Activated T-helper 1 cell treated with anti-CD3 and anti-CD28 coated beads, Interleukin-12 subunit alpha, Interleukin-12 subunit beta, Interleukin-2, Interleukin-4 antibody, amounts not matched to agents 30 ng/mL and 10 ng/mL and 1 ng/mL, durations not matched to agents 14 hours and 24 hours and 36 hours (primary cell): Measurements from ENCODE around the gene FN3KRP. TPM values are rescaled to one million over a fixed set of nuclear protein-coding genes. Genes with fewer than 3 reads are reported as not detected.

Source experiments
- DNase-seq: peaks from one replicate; pipeline ENCODE4 v3.0.0; 2021; ENCODE audit warnings: low spot score
- H3K27ac Mint-ChIP-seq: one replicate; pipeline ENCODE4 v1.8.0; 2021; ENCODE audit warnings: mild to moderate bottlenecking, mixed read lengths
- H3K27me3 Mint-ChIP-seq: one replicate; pipeline ENCODE4 v1.8.0; 2022; ENCODE audit warnings: mild to moderate bottlenecking, moderate library complexity, mixed read lengths; ENCODE audit not compliant: insufficient read depth
- H3K36me3 Mint-ChIP-seq: one replicate; pipeline ENCODE4 v1.8.0; 2021; ENCODE audit warnings: low read depth, mixed read lengths
- H3K4me1 Mint-ChIP-seq: one replicate; pipeline ENCODE4 v1.8.0; 2021; ENCODE audit warnings: low read depth, mixed read lengths
- H3K4me3 Mint-ChIP-seq: one replicate; pipeline ENCODE4 v1.8.0; 2021; ENCODE audit warnings: mild to moderate bottlenecking, moderate library complexity, mixed read lengths
- H3K9me3 Mint-ChIP-seq: one replicate; pipeline ENCODE4 v1.8.0; 2021; ENCODE audit warnings: mixed read lengths
- intact Hi-C: fragments of 100-400 bp; cut with micrococcal nuclease; formaldehyde crosslinking; loops from one replicate; pipeline ENCODE4 v1.15.1; 2024
- total RNA-seq: library from RNA; stranded (reverse); gene quantifications from 2 replicates; pipeline ENCODE4 v1.2.3, GENCODE V29; 2022

Gene FN3KRP
- 37.6 and 43.7 TPM in 2 replicates for total RNA-seq

- intact Hi-C loops, result loop anchor here (1.0 to 5.0 kb wide), 7 partner anchors 18 to 694 kb away; partner anchors contain the start of genes CENPX, FN3K, LRRC45 and RAB40B
Measured at GRCh38 chr17:82716203-82717010, at the start of gene FN3KRP. TSS of gene FN3KRP (plus strand) at chr17:82716706. CDS start at chr17:82716756, 50 bp downstream.

GRCh38 chr17:82666931-82667667, 49.4 kb upstream of the FN3KRP start:
- intact Hi-C loops, result no loop called here

More at GRCh38 chr17:82716203-82717010, at the start of gene FN3KRP:
- peaks cover 18% of the 10 kb centered on the region for H3K4me1 Mint-ChIP-seq
- peaks cover 10% of the 10 kb centered on the region for H3K36me3 Mint-ChIP-seq
- H3K27ac Mint-ChIP-seq, result peak within 1 kb of the TSS; percentile 86
- peak within 1 kb of the TSS; percentile 93 for H3K4me3 Mint-ChIP-seq
- H3K9me3 Mint-ChIP-seq, result no peaks in the 10 kb centered on the region
- H3K27me3 Mint-ChIP-seq, result no peaks in the 10 kb centered on the region
- peak; percentile 85 for DNase-seq

GRCh38 chr17:82667668-82668000, 48.9 kb upstream of the FN3KRP start:
- intact Hi-C loops, result no loop called here
- no peaks in the 10 kb centered on the region for H3K36me3 Mint-ChIP-seq
- peaks cover 6% of the 10 kb centered on the region for H3K4me1 Mint-ChIP-seq
- no peak overlapping the region for H3K27ac Mint-ChIP-seq
- H3K9me3 Mint-ChIP-seq, result no peaks in the 10 kb centered on the region
- H3K4me3 Mint-ChIP-seq, result no peak overlapping the region
- H3K27me3 Mint-ChIP-seq, result peaks cover 3% of the 10 kb centered on the region
- DNase-seq, result no peak

More at GRCh38 chr17:82666931-82667667, 49.4 kb upstream of the FN3KRP start:
- no peak for DNase-seq
- no peak overlapping the region for H3K27ac Mint-ChIP-seq
- H3K27me3 Mint-ChIP-seq, result peaks cover 3% of the 10 kb centered on the region
- peaks cover 6% of the 10 kb centered on the region for H3K4me1 Mint-ChIP-seq
- H3K4me3 Mint-ChIP-seq, result no peak overlapping the region
- no peaks in the 10 kb centered on the region for H3K36me3 Mint-ChIP-seq
- H3K9me3 Mint-ChIP-seq, result no peaks in the 10 kb centered on the region

GRCh38 chr17:82668024-82668630, 48.4 kb upstream of the FN3KRP start:
- Mint-ChIP-seq H3K4me3 (no peak overlapping the region), H3K4me1 (peaks cover 6% of the 10 kb centered on the region), H3K36me3 (no peaks in the 10 kb centered on the region), H3K9me3 (no peaks in the 10 kb centered on the region), H3K27me3 (peaks cover 3% of the 10 kb centered on the region), H3K27ac (no peak overlapping the region)
- no peak for DNase-seq
- intact Hi-C loops, result loop anchor here (1.0 to 2.0 kb wide), 2 partner anchors 99 to 106 kb away; no protein-coding TSS in a partner anchor

GRCh38 chr17:82668631-82669099, 47.8 kb upstream of the FN3KRP start:
- Mint-ChIP-seq H3K27ac (no peak overlapping the region), H3K4me1 (peaks cover 6% of the 10 kb centered on the region), H3K27me3 (peaks cover 3% of the 10 kb centered on the region), H3K4me3 (peak overlapping the region; percentile 11), H3K9me3 (no peaks in the 10 kb centered on the region), H3K36me3 (no peaks in the 10 kb centered on the region)
- DNase-seq, result peak; percentile 18
- intact Hi-C loops, result loop anchor here (1.0 to 2.0 kb wide), 2 partner anchors 98 to 106 kb away; no protein-coding TSS in a partner anchor

GRCh38 chr17:82670661-82671450, 45.6 kb upstream of the FN3KRP start:
- Mint-ChIP-seq H3K27me3 (peaks cover 3% of the 10 kb centered on the region), H3K27ac (no peak overlapping the region), H3K4me1 (peaks cover 6% of the 10 kb centered on the region), H3K36me3 (no peaks in the 10 kb centered on the region), H3K9me3 (no peaks in the 10 kb centered on the region), H3K4me3 (no peak overlapping the region)
- no peak for DNase-seq
- intact Hi-C loops, result no loop called here

- H3K4me3 Mint-ChIP-seq, result no peak overlapping the region
- no peaks in the 10 kb centered on the region for H3K36me3 Mint-ChIP-seq
- H3K4me1 Mint-ChIP-seq, result no peaks in the 10 kb centered on the region
- intact Hi-C loops, result no loop called here
- no peak overlapping the region for H3K27ac Mint-ChIP-seq
- DNase-seq, result no peak
- no peaks in the 10 kb centered on the region for H3K9me3 Mint-ChIP-seq
- no peaks in the 10 kb centered on the region for H3K27me3 Mint-ChIP-seq
Measured at GRCh38 chr17:82674656-82675475, 41.6 kb upstream of the FN3KRP start.

GRCh38 chr17:82675476-82676245, 40.8 kb upstream of the FN3KRP start:
- Mint-ChIP-seq H3K27ac (no peak overlapping the region), H3K4me3 (no peak overlapping the region), H3K27me3 (no peaks in the 10 kb centered on the region), H3K9me3 (no peaks in the 10 kb centered on the region), H3K36me3 (no peaks in the 10 kb centered on the region), H3K4me1 (no peaks in the 10 kb centered on the region)
- DNase-seq, result no peak
- intact Hi-C loops, result no loop called here

- H3K27me3 Mint-ChIP-seq, result no peaks in the 10 kb centered on the region
- H3K4me1 Mint-ChIP-seq, result no peaks in the 10 kb centered on the region
- DNase-seq, result no peak
- H3K9me3 Mint-ChIP-seq, result peaks cover 10% of the 10 kb centered on the region
- intact Hi-C loops, result no loop called here
- no peak overlapping the region for H3K4me3 Mint-ChIP-seq
- no peaks in the 10 kb centered on the region for H3K36me3 Mint-ChIP-seq
- no peak overlapping the region for H3K27ac Mint-ChIP-seq
Measured at GRCh38 chr17:82677353-82677925, 39.1 kb upstream of the FN3KRP start.

- Mint-ChIP-seq H3K27ac (no peak overlapping the region), H3K27me3 (no peaks in the 10 kb centered on the region), H3K4me3 (no peak overlapping the region), H3K4me1 (no peaks in the 10 kb centered on the region), H3K36me3 (no peaks in the 10 kb centered on the region), H3K9me3 (peaks cover 11% of the 10 kb centered on the region)
- DNase-seq, result no peak
- intact Hi-C loops, result no loop called here
Measured at GRCh38 chr17:82678265-82678891, 38.1 kb upstream of the FN3KRP start.
